Measurements from ENCODE around the gene KHDRBS1.
"Not testable (repeated sequence)": the region's sequence is repeated elsewhere in the genome, so short reads cannot be mapped to it uniquely, and the experiment has no call there.

KHDRBS1 gene

GRCh38 chr1:32013386-32014198 is at the start of gene KHDRBS1:
Gene KHDRBS1 (plus strand): TSS chr1:32013868. CDS start chr1:32013996, 128 bp downstream.
- DNase-seq = peak; percentile 91 to 99

GRCh38 chr1:31970873-31971272 is 42.8 kb upstream of the KHDRBS1 start:
- DNase-seq = no peak

DNA sequence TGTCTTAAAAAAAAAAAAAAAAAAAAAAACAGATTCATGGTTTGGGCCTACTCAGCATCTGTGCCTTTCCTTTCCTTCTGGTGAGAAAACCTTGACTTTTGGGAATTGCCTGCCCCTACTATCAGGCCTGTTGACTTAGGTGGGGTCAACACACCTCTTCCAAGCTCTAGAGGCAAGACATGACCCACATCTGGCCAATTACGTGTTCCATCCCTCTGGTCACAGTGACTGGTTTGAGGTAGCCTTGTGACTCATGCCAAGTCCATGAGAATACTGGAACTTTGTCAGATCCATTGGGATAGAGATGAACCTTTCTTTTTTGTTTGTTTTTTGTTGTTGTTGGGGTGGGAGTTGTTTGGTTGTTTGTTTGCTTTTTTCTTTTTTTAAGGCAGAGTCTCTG is 37.3 kb upstream of the KHDRBS1 start:
- no peak for DNase-seq

- no peak for DNase-seq
Observed at GRCh38 chr1:31977385-31978131, 36.1 kb upstream of the KHDRBS1 start.

DNA sequence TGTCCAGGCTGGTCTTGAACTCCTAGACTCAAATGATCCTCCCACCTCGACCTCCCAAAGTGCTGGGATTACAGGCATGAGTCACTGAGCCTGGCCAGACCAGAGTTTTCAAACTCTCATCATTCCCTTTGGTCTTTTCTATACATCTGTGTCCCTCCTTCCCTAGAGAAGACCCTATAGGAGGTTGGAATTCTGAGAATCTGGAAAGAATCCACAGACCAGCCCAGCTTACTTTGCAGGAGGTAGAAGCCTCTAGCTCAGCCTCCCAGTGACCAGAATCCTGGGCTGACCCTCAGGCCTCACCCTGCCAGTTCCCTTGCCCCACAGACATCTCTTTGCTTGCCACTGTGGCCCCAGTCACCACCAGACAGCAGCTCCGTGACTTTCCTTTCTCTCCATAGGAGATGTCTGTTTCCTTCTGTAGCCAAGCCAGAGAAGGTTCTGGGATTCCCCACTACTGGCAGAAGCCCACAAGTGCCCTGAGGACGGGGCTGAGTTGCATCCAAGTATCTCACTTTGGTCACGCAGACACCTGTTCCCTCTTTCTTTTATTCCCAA is 34.7 kb upstream of the KHDRBS1 start:
- DNase-seq = no peak

GRCh38 chr1:31980835-31981455 is 32.7 kb upstream of the KHDRBS1 start:
- no peak for DNase-seq

DNA sequence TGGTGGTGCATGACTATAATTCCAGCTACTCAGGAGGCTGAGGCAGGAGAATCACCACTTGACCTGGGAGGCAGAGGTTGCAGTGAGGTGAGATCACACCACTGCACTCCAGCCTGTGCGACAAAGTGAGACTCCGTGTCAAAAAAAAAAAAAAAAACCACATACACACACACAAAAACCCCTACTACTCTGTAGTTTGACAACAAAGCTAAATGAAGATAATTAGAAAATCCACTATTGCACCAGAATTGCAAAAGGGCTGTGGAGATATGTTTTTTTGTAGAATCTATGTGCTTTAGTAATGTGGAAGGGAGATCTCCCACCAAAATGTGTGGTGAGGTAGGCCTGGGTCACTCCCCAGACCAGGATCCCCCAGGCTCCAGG is 32.2 kb upstream of the KHDRBS1 start:
- DNase-seq = no peak

- peak in 1 of 2 donors; percentile 50 for DNase-seq
Observed at GRCh38 chr1:31981972-31982371, 31.7 kb upstream of the KHDRBS1 start.

DNA sequence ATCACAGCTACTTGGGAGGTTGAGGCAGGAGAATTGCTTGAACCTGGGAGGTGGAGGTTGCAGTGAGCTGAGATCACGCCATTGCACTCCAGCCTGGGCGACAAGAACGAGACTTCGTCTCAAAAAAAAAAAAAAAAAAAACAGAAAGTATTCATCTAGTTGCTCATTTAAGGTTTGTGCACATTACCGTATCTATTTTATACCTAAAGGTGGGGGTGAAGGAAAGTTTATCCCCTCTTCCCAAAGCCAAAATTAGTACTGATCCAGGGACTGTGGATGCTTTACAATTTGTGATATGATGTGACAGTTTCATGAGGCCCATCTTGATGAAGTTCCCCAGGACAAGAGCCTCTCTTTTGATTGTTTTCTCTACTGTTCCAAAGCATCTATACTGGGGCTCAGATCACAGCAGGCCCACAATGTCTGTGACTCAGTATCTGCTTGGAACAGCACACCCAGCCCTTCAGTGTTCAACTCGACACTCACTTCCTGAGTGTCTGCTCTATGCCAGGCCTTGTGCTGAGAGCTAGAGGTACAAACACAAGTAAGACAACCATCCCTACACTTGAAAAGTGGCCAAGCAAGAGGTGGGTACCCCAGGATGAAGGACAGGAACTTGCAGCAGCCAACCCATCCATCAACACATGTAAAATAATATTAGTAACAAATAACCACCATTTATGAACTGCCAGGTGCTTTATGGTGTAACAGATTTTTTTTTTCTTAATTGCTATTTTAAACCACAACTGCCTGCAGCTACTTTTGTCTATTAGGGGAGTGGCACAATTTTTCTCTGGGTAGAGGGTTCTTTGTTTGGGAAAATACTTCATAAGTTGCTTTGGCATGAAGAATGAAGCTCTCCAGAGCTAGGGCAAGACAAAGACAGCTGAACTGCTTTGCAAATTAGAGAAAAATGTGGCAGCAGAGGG is 29.0 kb upstream of the KHDRBS1 start:
- DNase-seq = peak in 1 of 2 donors; percentile 21

- DNase-seq = no peak
Observed at GRCh38 chr1:31985430-31985829, 28.2 kb upstream of the KHDRBS1 start.

- no peak for DNase-seq
Observed at GRCh38 chr1:31987135-31987619, 26.5 kb upstream of the KHDRBS1 start.

DNA sequence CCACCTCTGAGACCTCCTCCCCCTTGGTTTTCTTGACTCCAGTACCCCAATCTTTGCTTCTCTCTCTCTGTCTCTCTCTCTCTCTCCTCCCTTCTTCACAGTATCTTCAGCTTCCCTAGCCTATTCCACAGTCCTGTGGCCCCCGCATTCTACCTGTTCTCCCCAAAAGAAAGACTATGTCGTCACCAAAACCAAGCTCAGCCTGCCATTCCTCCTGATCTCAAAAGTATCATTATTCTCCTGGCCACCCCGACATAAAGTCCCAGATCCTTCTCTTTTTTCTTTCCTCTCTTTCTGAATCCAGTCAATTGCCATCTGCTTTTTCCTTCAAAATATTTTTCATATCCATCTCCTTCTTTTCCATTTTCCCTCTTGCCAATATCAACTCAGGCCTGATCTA is 23.7 kb upstream of the KHDRBS1 start:
- no peak for DNase-seq

DNA sequence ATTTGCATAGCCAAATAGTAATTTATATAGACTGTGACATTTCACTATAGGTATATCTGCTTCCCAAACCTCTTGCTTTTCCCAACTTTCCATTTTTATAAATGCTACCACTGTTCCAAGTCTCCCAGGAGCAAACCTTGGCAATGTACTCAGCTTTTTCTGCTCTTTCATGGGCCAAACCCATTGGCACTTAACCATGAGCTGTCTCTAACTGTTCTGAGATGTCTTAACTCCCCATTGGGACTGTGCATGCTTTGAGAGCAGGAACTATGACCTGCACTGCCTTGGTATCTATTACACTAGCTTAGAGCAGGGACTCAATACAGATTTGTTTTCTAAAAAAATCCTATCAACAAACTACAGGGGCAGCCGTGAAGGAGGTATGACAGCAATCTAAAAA is 22.5 kb upstream of the KHDRBS1 start:
- DNase-seq = no peak

GRCh38 chr1:31995263-31995662 is 18.4 kb upstream of the KHDRBS1 start:
- DNase-seq = no peak

GRCh38 chr1:31996121-31996520 is 17.5 kb upstream of the KHDRBS1 start:
- not testable (repeated sequence) for DNase-seq

DNA sequence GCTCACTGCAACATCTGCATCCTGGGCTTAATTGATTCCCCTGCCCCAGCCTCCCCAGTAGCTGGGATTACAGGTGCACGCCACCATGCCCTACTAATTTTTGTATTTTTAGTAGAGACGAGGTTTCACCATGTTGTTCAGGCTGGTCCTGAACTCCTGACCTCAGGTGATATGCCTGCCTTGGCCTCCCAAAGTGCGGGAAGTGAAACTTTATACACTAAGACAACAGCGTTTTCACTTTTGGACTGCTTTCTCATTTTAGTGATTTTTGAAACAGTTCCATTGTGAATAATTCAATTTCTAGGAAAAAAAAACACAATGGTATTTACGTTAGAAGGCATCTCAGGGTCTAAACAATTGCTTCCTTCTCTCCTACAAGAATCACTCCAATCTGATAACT is 11.8 kb upstream of the KHDRBS1 start:
- DNase-seq = no peak

- not testable (repeated sequence) for DNase-seq
Observed at GRCh38 chr1:32002285-32002684, 11.4 kb upstream of the KHDRBS1 start.

DNA sequence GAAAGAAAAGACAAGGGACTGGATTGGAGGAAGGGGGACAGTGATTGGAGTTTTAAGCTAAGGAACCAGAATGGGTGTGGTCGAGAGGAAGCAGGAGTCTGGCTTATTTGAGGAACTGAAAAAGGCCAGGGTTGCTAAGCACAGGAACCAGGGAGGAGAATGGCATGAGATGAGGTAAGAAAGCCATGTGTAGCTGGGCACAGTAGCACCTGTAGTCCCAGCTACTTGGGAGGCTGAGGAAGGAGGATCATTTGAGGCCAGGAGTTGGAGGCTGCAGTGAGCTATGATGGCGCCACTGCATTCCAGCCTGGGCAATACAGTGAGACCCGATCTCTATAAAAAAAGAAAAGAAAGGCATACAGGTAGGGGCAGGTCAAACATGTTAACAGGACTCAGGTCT is 8.1 kb upstream of the KHDRBS1 start:
- DNase-seq = no peak

DNA sequence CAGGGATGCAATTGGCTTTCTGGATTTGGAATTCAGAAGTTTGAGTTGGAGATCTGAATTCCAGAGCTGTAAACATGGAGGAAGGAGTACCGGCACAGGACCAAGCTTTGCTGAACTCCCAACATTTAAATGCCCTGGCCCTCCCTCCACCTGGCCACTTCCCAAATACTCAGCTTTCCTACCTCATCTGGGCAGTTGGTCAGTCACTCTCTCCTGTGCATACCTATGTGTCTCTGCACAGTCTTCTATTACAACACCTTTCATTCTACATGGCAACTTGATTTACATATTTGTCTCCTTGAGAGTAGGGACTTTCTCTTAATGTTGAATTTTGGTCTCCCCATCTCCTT is 6.1 kb upstream of the KHDRBS1 start:
- no peak for DNase-seq

DNA sequence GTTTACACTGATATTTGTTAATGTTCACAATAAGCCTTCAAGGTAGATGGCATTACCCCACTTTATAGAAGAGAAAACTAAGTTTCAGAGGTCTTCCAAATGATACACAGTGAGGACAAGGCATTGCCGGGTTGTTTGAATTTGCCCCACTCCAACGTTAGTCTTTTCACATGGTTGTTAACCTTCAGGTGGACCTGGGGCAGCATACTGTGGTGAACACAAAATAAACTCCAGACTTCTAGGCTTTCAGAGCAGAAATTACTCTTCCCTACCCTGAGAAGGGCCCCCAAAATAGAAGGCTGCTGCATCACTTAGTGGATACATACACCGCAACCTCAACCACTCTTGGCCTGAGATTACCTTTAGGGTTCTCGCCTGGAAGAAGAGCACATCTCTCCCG is 3.4 kb upstream of the KHDRBS1 start:
- no peak for DNase-seq

GRCh38 chr1:32012709-32013385 is 821 bp upstream of the KHDRBS1 start:
- no peak for DNase-seq
